ENCODE measurements around the gene CCR2.

GRCh38 chr3:46398186-46398955, 44.5 kb downstream of the CCR2 start:
- no peak for TF ChIP-seq CTCF (optimal IDR thresholded peaks at IDR 0.05 in 1 of 3, IDR thresholded peaks at IDR 0.05 in 1 of 3, conservative IDR thresholded peaks at IDR 0.05 in 1 of 3; ENCODE audit: extremely low read depth in 1 of 3, insufficient read depth in 2 of 3, low read length in 3 of 3)
- TF ChIP-seq EZH2 (IDR thresholded peaks at IDR 0.05; ENCODE audit: low read length), result no peak
